OCI-LY1 (cell line): ENCODE results near the gene ANKH.

Experiments
- H2AFZ ChIP-seq: fragments of 200-600 bp; sonication (generic), shearing (Covaris generic); 2 replicates; pipeline ENCODE4 v1.6.0; 2014; ENCODE audit warnings: antibody characterized with exemption, mild to moderate bottlenecking, low read length
- H3F3A ChIP-seq: fragments of 200-600 bp; sonication (generic), shearing (Covaris generic); 2 replicates; pipeline ENCODE4 v1.6.0; 2014; ENCODE audit warnings: mild to moderate bottlenecking, antibody characterized with exemption, low read length, moderate library complexity; ENCODE audit not compliant: insufficient read depth
- H3K27ac ChIP-seq: fragments of 200-600 bp; sonication (generic); 2 replicates; pipeline ENCODE4 v1.5.1; 2014; ENCODE audit warnings: low read length, mixed run types, mild to moderate bottlenecking, low read depth; ENCODE audit not compliant: poor library complexity, severe bottlenecking
- H3K27me3 ChIP-seq: fragments of 200-600 bp; sonication (generic); 2 replicates; pipeline ENCODE4 v1.6.0; 2014; ENCODE audit warnings: antibody characterized with exemption, mild to moderate bottlenecking, low read length, moderate library complexity; ENCODE audit not compliant: insufficient read depth
- H3K36me3 ChIP-seq: fragments of 200-600 bp; sonication (generic); 2 replicates; pipeline ENCODE4 v1.6.1; 2014; ENCODE audit warnings: mild to moderate bottlenecking, antibody characterized with exemption, low read length, moderate library complexity, mixed read lengths; ENCODE audit not compliant: insufficient read depth
- H3K4me1 ChIP-seq: fragments of 200-600 bp; sonication (generic); 2 replicates; pipeline ENCODE4 v1.5.1; 2014; ENCODE audit warnings: mild to moderate bottlenecking, low read length, moderate library complexity; ENCODE audit not compliant: insufficient read depth, severe bottlenecking
- H3K4me2 ChIP-seq: fragments of 200-600 bp; sonication (generic), shearing (Covaris generic); 2 replicates; pipeline ENCODE4 v1.6.1; 2014; ENCODE audit warnings: low read length
- H3K4me3 ChIP-seq: fragments of 200-600 bp; sonication (generic); 2 replicates; pipeline ENCODE4 v1.5.1; 2014; ENCODE audit warnings: low read length, low read depth, mild to moderate bottlenecking, mixed read lengths; ENCODE audit not compliant: poor library complexity, severe bottlenecking
- H3K79me2 ChIP-seq: fragments of 200-600 bp; shearing (Covaris generic); 2 replicates; pipeline ENCODE4 v1.6.1; 2016; ENCODE audit warnings: mixed run types, low read length, mixed read lengths; ENCODE audit not compliant: insufficient read depth
- H3K9ac ChIP-seq: fragments of 200-600 bp; sonication (generic), shearing (Covaris generic); 2 replicates; pipeline ENCODE4 v1.6.1; 2014; ENCODE audit warnings: mild to moderate bottlenecking, low read length, mixed read lengths
- H3K9me2 ChIP-seq: fragments of 200-600 bp; sonication (generic), shearing (Covaris generic); 2 replicates; pipeline ENCODE4 v1.6.1; 2014; ENCODE audit warnings: low read depth, mild to moderate bottlenecking, low read length, mixed read lengths
- H3K9me3 ChIP-seq: fragments of 200-600 bp; shearing (Covaris generic); 2 replicates; pipeline ENCODE4 v1.6.1; 2014; ENCODE audit warnings: low read length, mixed read lengths
- H4K20me1 ChIP-seq: fragments of 200-600 bp; sonication (generic), shearing (Covaris generic); 2 replicates; pipeline ENCODE4 v1.6.0; 2016; ENCODE audit warnings: mild to moderate bottlenecking, low read length; ENCODE audit not compliant: insufficient read depth
- CTCF ChIP-seq: fragments of 200-600 bp; sonication (generic), shearing (Covaris generic); IDR thresholded peaks from 2 replicates; pipeline ENCODE4 v1.5.1; 2017; ENCODE audit warnings: mild to moderate bottlenecking, antibody characterized with exemption, low read length, moderate library complexity, mixed read lengths
- EZH2 ChIP-seq: fragments of 200-600 bp; sonication (generic), shearing (Covaris generic); IDR thresholded peaks from 2 replicates; pipeline ENCODE4 v1.8.0; 2017; ENCODE audit warnings: borderline replicate concordance, mixed run types, mild to moderate bottlenecking, antibody characterized with exemption, low read length, moderate library complexity, mixed read lengths

The ANKH gene

GRCh38 chr5:14720236-14720923 lies 151.2 kb downstream of the ANKH start:
- no peaks in the 10 kb centered on the region for H3F3A ChIP-seq
- no peak overlapping the region for H3K4me2 ChIP-seq
- peaks cover 26% of the 10 kb centered on the region for H3K36me3 ChIP-seq
- H3K4me3 ChIP-seq: no peak overlapping the region
- peaks cover 16% of the 10 kb centered on the region for H3K4me1 ChIP-seq
- H3K9me2 ChIP-seq: no peaks in the 10 kb centered on the region
- H4K20me1 ChIP-seq: no peaks in the 10 kb centered on the region
- no peaks in the 10 kb centered on the region for H3K79me2 ChIP-seq
- no peak overlapping the region for H2AFZ ChIP-seq
- H3K27me3 ChIP-seq: no peaks in the 10 kb centered on the region
- H3K9ac ChIP-seq: no peak overlapping the region
- no peaks in the 10 kb centered on the region for H3K9me3 ChIP-seq
- H3K27ac ChIP-seq: no peak overlapping the region
- TF ChIP-seq EZH2 (no peak), CTCF (no peak)

GRCh38 chr5:14718778-14719177 lies 152.8 kb downstream of the ANKH start:
- TF ChIP-seq EZH2 (no peak), CTCF (no peak)
- no peaks in the 10 kb centered on the region for H3K9me2 ChIP-seq
- H3K27ac ChIP-seq: no peak overlapping the region

GRCh38 chr5:14716755-14717752 lies 154.5 kb downstream of the ANKH start:
- no peak for TF ChIP-seq EZH2
- TF ChIP-seq CTCF: no peak

More at GRCh38 chr5:14718778-14719177, 152.8 kb downstream of the ANKH start:
- peaks cover 3% of the 10 kb centered on the region for H3K4me1 ChIP-seq
- no peaks in the 10 kb centered on the region for H3K79me2 ChIP-seq
- no peaks in the 10 kb centered on the region for H4K20me1 ChIP-seq
- no peak overlapping the region for H3K4me2 ChIP-seq
- H3K4me3 ChIP-seq: no peak overlapping the region
- no peak overlapping the region for H3K9ac ChIP-seq
- H3K9me3 ChIP-seq: no peaks in the 10 kb centered on the region
- H3F3A ChIP-seq: no peaks in the 10 kb centered on the region
- peaks cover 41% of the 10 kb centered on the region for H3K36me3 ChIP-seq
- H3K27me3 ChIP-seq: no peaks in the 10 kb centered on the region
- no peak overlapping the region for H2AFZ ChIP-seq

More at GRCh38 chr5:14716755-14717752, 154.5 kb downstream of the ANKH start:
- Histone ChIP-seq H4K20me1 (no peaks in the 10 kb centered on the region), H3K27me3 (no peaks in the 10 kb centered on the region), H3K9me3 (no peaks in the 10 kb centered on the region), H3K79me2 (no peaks in the 10 kb centered on the region), H3K36me3 (peaks cover 58% of the 10 kb centered on the region), H3K27ac (no peak overlapping the region), H3K9ac (no peak overlapping the region), H3K4me3 (no peak overlapping the region), H3F3A (no peaks in the 10 kb centered on the region), H3K9me2 (no peaks in the 10 kb centered on the region), H3K4me2 (no peak overlapping the region), H2AFZ (no peak overlapping the region), H3K4me1 (no peaks in the 10 kb centered on the region)
